Measurements from ENCODE around the gene IL19. TPM values are rescaled to one million over a fixed set of nuclear protein-coding genes. Genes with fewer than 3 reads are reported as not detected.

IL19 gene
- total and polyA plus RNA-seq, 9 of the 15 experiments (the other 6 are each of a cell fraction or from before 2014, with no cell fraction given): not detected

- no peak for TF ChIP-seq ZNF23 (CRISPR knock-in tag; IDR thresholded peaks at IDR 0.05)
- no peak for TF ChIP-seq ZC3H11A (IDR thresholded peaks at IDR 0.05; ENCODE audit: low read depth, low read length)
- peak; percentile 49; the same call in 1 of the 2 replicates for TF ChIP-seq ATF3 (IDR thresholded peaks at IDR 0.05)
- 0 out of 2 replicates have a peak, but pooled peaks have one; percentile 67 for TF ChIP-seq ATF3 (CRISPR knock-in tag; conservative IDR thresholded peaks at IDR 0.05)
- TF ChIP-seq ZNF766 (CRISPR knock-in tag; conservative IDR thresholded peaks at IDR 0.05): peak; percentile 58; the same call in 1 of the 2 replicates
- no peak for TF ChIP-seq ZNF12 (CRISPR knock-in tag; IDR thresholded peaks at IDR 0.05)
- TF ChIP-seq AFF1 (IDR thresholded peaks at IDR 0.05; ENCODE audit: low read depth in 1 of 2, partially characterized antibody in 2 of 2): peak in 1 of 2 experiments; percentile 20
- TF ChIP-seq NFIX (CRISPR knock-in tag; IDR thresholded peaks at IDR 0.05; ENCODE audit: low read depth): no peak
- no peak for TF ChIP-seq NR2C2 (CRISPR knock-in tag; IDR thresholded peaks at IDR 0.05)
- TF ChIP-seq NR2C2 (tag; IDR thresholded peaks at IDR 0.05): peak; percentile 12; the same call in 1 of the 2 replicates
- TF ChIP-seq HES1 (IDR thresholded peaks at IDR 0.05; ENCODE audit: low read depth): peak; percentile 81
- peak; percentile 20 to 71 for TF ChIP-seq E2F6 (IDR thresholded peaks at IDR 0.05; ENCODE audit: borderline replicate concordance in 1 of 2, extremely low read depth in 1 of 2, insufficient read depth in 1 of 2, insufficient read length in 1 of 2, low read depth in 1 of 2, low read length in 1 of 2, poor library complexity in 1 of 2, severe bottlenecking in 1 of 2)
- TF ChIP-seq ARHGAP35 (IDR thresholded peaks at IDR 0.05; ENCODE audit: partially characterized antibody): no peak
- TF ChIP-seq ZMIZ1 (IDR thresholded peaks at IDR 0.05; ENCODE audit: low read depth in 2 of 2, low read length in 2 of 2): 0 out of 4 replicates have a peak, but pooled peaks of 1 of the 2 experiments have one; percentile 23
- no peak for TF ChIP-seq TGIF2 (CRISPR knock-in tag; IDR thresholded peaks at IDR 0.05)
- no peak for TF ChIP-seq ZNF165 (CRISPR knock-in tag; IDR thresholded peaks at IDR 0.05; ENCODE audit: borderline replicate concordance)
- no peak for TF ChIP-seq CHCHD3 (CRISPR knock-in tag; IDR thresholded peaks at IDR 0.05)
These were observed 4.2 kb upstream of the IL19 start (continued) for GRCh38 chr1:206766251-206766856.

Measured in K562 (cell line).